K562 (cell line): ENCODE results near the gene CD300A. TPM values are rescaled to one million over a fixed set of nuclear protein-coding genes. Genes with fewer than 3 reads are reported as not detected.

ENCODE experiments used
- ETV6 ChIP-seq, 3 experiments: fragments of 150-350 bp in 1 of 3; sonication (generic) in 1 of 3; formaldehyde crosslinking in 1 of 3; IDR thresholded peaks; 2 replicates each; pipeline versions ENCODE4 v1.6.1 to v1.8.0; 2014 to 2022; ENCODE audit warnings: borderline replicate concordance in 2 of 3, low read depth in 2 of 3, antibody characterized with exemption in 1 of 3, low read length in 1 of 3, mild to moderate bottlenecking in 1 of 3, missing genetic modification reagents in 1 of 3
- GABPA ChIP-seq: fragments of 200-800 bp; sonication (Bioruptor generic); conservative IDR thresholded peaks from 2 replicates; pipeline ENCODE4 v1.6.1; 2016; ENCODE audit warnings: low read depth, missing genetic modification characterization, missing compliant biosample characterization
- HNRNPLL ChIP-seq: fragments of 200-400 bp; formaldehyde crosslinking; IDR thresholded peaks from 2 replicates; pipeline ENCODE4 v1.6.1; 2017; ENCODE audit warnings: low read length, low read depth, mild to moderate bottlenecking; ENCODE audit not compliant: poor library complexity, severe bottlenecking
- ID3 ChIP-seq, 2 experiments: fragments of 250-450 bp in 1 of 2; fragments of 450-650 bp in 1 of 2; sonication (Bioruptor Pico) in 1 of 2; IDR thresholded peaks; 2 replicates each; pipeline versions ENCODE4 v1.6.1 to v1.8.0; 2016 to 2021; ENCODE audit warnings: mild to moderate bottlenecking in 2 of 2, moderate library complexity in 2 of 2, missing compliant biosample characterization in 1 of 2, missing genetic modification characterization in 1 of 2
- MAX ChIP-seq: sonication (generic); formaldehyde crosslinking; IDR thresholded peaks from 2 replicates; pipeline ENCODE4 v1.9.0; 2022; ENCODE audit warnings: mild to moderate bottlenecking, missing genetic modification reagents
- MYC ChIP-seq, 2 experiments: fragments of 250-450 bp in 1 of 2; sonication (Bioruptor Pico) in 1 of 2; IDR thresholded peaks; 2 replicates each; pipeline versions ENCODE4 v1.5.1 to v1.6.1; 2012 to 2021; ENCODE audit warnings: low read depth in 2 of 2, borderline replicate concordance in 1 of 2, improper control_type of control experiment in 1 of 2, low read length in 1 of 2, mild to moderate bottlenecking in 1 of 2, moderate library complexity in 1 of 2
- MYNN ChIP-seq, 2 experiments: sonication (generic); formaldehyde crosslinking in 1 of 2; IDR thresholded peaks; 2 replicates each; pipeline versions ENCODE4 v1.5.0 to v1.6.1; 2016 to 2020; ENCODE audit warnings: antibody characterized with exemption in 1 of 2, missing genetic modification reagents in 1 of 2
- NR2C2 ChIP-seq, 2 experiments: fragments of 200-800 bp in 1 of 2; sonication (Bioruptor generic) in 1 of 2; sonication (generic) in 1 of 2; formaldehyde crosslinking in 1 of 2; IDR thresholded peaks; 2 replicates each; pipeline versions ENCODE4 v1.6.1 to v1.8.0; 2016 to 2022; ENCODE audit warnings: mild to moderate bottlenecking in 1 of 2, missing compliant biosample characterization in 1 of 2, missing genetic modification characterization in 1 of 2, missing genetic modification reagents in 1 of 2
- PHF20 ChIP-seq: fragments of 450-650 bp; IDR thresholded peaks from 2 replicates; pipeline ENCODE4 v1.6.1; 2018; ENCODE audit not compliant: partially characterized antibody
- SLC30A9 ChIP-seq: fragments of 250-450 bp; sonication (Bioruptor Pico); IDR thresholded peaks from 2 replicates; pipeline ENCODE4 v1.8.0; 2022; ENCODE audit warnings: mild to moderate bottlenecking, moderate library complexity
- SP2 ChIP-seq: IDR thresholded peaks from 2 replicates; pipeline ENCODE4 v1.6.1; 2011; ENCODE audit warnings: mild to moderate bottlenecking, low read depth, low read length, moderate library complexity; ENCODE audit not compliant: poor library complexity, severe bottlenecking; ENCODE audit errors: extremely low read depth
- SPI1 ChIP-seq: IDR thresholded peaks from 2 replicates; pipeline ENCODE4 v1.6.1; 2011; ENCODE audit warnings: low read depth, low read length, control low read depth, borderline replicate concordance
- THRAP3 ChIP-seq: fragments of 450-650 bp; IDR thresholded peaks from 2 replicates; pipeline ENCODE4 v1.6.1; 2016; ENCODE audit warnings: mild to moderate bottlenecking, inconsistent platforms, borderline replicate concordance
- ZNF77 ChIP-seq: fragments of 250-450 bp; sonication (Bioruptor Pico); IDR thresholded peaks from 2 replicates; pipeline ENCODE4 v1.5.0; 2020
- polyA plus RNA-seq, 8 experiments: library from polyadenylated mRNA; depleted of rRNA in 4 of 8; stranded (reverse) in 5 of 8; unstranded in 3 of 8; fragments of >200 nt; fragmentation: Nextera tagmentation in 2 of 8; fragmentation: Illumina TruSeq in 1 of 8; extraction: Ambion mirVana in 2 of 8; extraction: Trizol in 1 of 8; gene quantifications; 2 replicates each; pipeline versions ENCODE4 v1.2.1 to v1.2.3, GENCODE V29; 2011 to 2014; ENCODE audit warnings: inconsistent platforms in 1 of 8, missing spikeins in 1 of 8
- total RNA-seq, 7 experiments: library from RNA; depleted of rRNA in 6 of 7; stranded (reverse); fragments of >200 nt in 6 of 7; fragmentation: Illumina TruSeq in 2 of 7; extraction: Trizol in 2 of 7; gene quantifications; 2 replicates each; pipeline versions ENCODE4 v1.2.1 to v1.2.3, GENCODE V29; 2011 to 2021; ENCODE audit warnings: low replicate concordance in 1 of 7

CD300A gene
- total and polyA plus RNA-seq, 9 of the 15 experiments (the other 6 are each of a cell fraction or from before 2014, with no cell fraction given), result 0.21 to 1.7 (median 0.41) TPM; not detected in 1

GRCh38 chr17:74478420-74479100, 12.1 kb downstream of the CD300A start (continued):
- TF ChIP-seq SLC30A9 (CRISPR knock-in tag), result no peak
- TF ChIP-seq THRAP3, result no peak
- 0 out of 4 replicates have a peak, but pooled peaks of 1 of the 2 experiments have one; percentile 14 for TF ChIP-seq ETV6 (IDR thresholded peaks at IDR 0.05; ENCODE audit: borderline replicate concordance in 1 of 2, low read depth in 2 of 2, low read length in 1 of 2)
- no peak for TF ChIP-seq ETV6 (CRISPR knock-in tag; IDR thresholded peaks at IDR 0.05; ENCODE audit: borderline replicate concordance)
- TF ChIP-seq GABPA (tag), result peak; percentile 44; the same call in 1 of the 2 replicates
- peak; percentile 98 for TF ChIP-seq SPI1
- TF ChIP-seq SP2, result no peak
- TF ChIP-seq PHF20, result no peak
- no peak for TF ChIP-seq ZNF77 (CRISPR knock-in tag)
- no peak for TF ChIP-seq NR2C2 (CRISPR knock-in tag; IDR thresholded peaks at IDR 0.05)
- TF ChIP-seq NR2C2 (tag; IDR thresholded peaks at IDR 0.05), result peak; percentile 58; the same call in 1 of the 2 replicates
- peak; percentile 57 for TF ChIP-seq MAX (CRISPR knock-in tag)
- TF ChIP-seq ID3 (CRISPR knock-in tag; IDR thresholded peaks at IDR 0.05), result no peak
- no peak for TF ChIP-seq ID3 (tag; IDR thresholded peaks at IDR 0.05)
- 0 out of 2 replicates have a peak, but pooled peaks have one; percentile 17 for TF ChIP-seq MYC (IDR thresholded peaks at IDR 0.05; ENCODE audit: low read depth, low read length)
- no peak for TF ChIP-seq MYC (CRISPR knock-in tag; IDR thresholded peaks at IDR 0.05; ENCODE audit: borderline replicate concordance, low read depth)
- TF ChIP-seq HNRNPLL, result no peak
- TF ChIP-seq MYNN (IDR thresholded peaks at IDR 0.05), result no peak
- no peak for TF ChIP-seq MYNN (CRISPR knock-in tag; IDR thresholded peaks at IDR 0.05)
